HepG2 (cell line): ENCODE results near the gene PRRG3. TPM values are rescaled to one million over a fixed set of nuclear protein-coding genes. Genes with fewer than 3 reads are reported as not detected.

ENCODE experiments used
- ATAC-seq: fragments of 200-7000 bp; cut with Tn5 transposase; 3 replicates; pipeline ENCODE4 v1.9.1; 2020; ENCODE audit warnings: mild to moderate bottlenecking, moderate library complexity
- BruUV-seq: library from RNA; stranded (reverse); fragments of 400-500 nt; replicated peaks from 2 replicates; lab custom pipeline; 2021; lab: Mats Ljungman, UMichigan
- CTCF ChIA-PET: fragments of 300-600 bp; formaldehyde crosslinking; extraction: SDS; loops from one replicate; lab custom pipeline; 2021; ENCODE audit warnings: low total read pairs, inconsistent platforms, low intra/inter-chr PET ratio; lab: Yijun Ruan, JAX
- POLR2A ChIA-PET: fragments of 350-600 bp; sonication (Branson Sonifier 250); formaldehyde crosslinking; loops from one replicate; lab custom pipeline; 2020; ENCODE audit warnings: antibody characterized with exemption, inconsistent platforms; lab: Yijun Ruan, JAX
- DNase-seq: peaks from one replicate; pipeline ENCODE4 v3.0.0-alpha.2; 2015; ENCODE audit warnings: low spot score
- FAIRE-seq: peaks from 3 replicates; lab custom pipeline; 2011; peaks lifted over from hg19 to GRCh38; lab: Jason Lieb, UNC
- H2AFZ ChIP-seq: one replicate; pipeline ENCODE4 v1.6.1; 2011; ENCODE audit warnings: low read length, inconsistent platforms
- H3K27ac ChIP-seq: fragments of 300-600 bp; 3 replicates; pipeline ENCODE4 v1.8.0; 2011; ENCODE audit warnings: mixed run types, mild to moderate bottlenecking, mixed read lengths, low read length, inconsistent platforms; ENCODE audit not compliant: insufficient read depth; ENCODE audit errors: extremely low read length
- H3K27me3 ChIP-seq, 2 experiments: fragments of 200-600 bp in 1 of 2; 2 replicates in 1 of 2; 3 replicates in 1 of 2; pipeline versions ENCODE4 v1.6.0 to v1.8.0; 2011; ENCODE audit warnings: low read length in 2 of 2, mild to moderate bottlenecking in 2 of 2, moderate library complexity in 2 of 2, inconsistent platforms in 1 of 2; ENCODE audit not compliant: insufficient read depth in 2 of 2, control insufficient read depth in 1 of 2
- H3K36me3 ChIP-seq, 2 experiments: fragments of 200-600 bp in 1 of 2; replicated peaks in 1 of 2; 2 replicates in 1 of 2; 3 replicates in 1 of 2; pipeline versions ENCODE4 v1.5.1 to v1.8.0; 2011; ENCODE audit warnings: low read length in 2 of 2, inconsistent platforms in 1 of 2; ENCODE audit not compliant: insufficient read depth in 2 of 2, control insufficient read depth in 1 of 2
- H3K4me1 ChIP-seq: 2 replicates; pipeline ENCODE4 v1.5.1; 2012; ENCODE audit warnings: low read length, inconsistent platforms; ENCODE audit not compliant: insufficient read depth
- H3K4me2 ChIP-seq: 2 replicates; pipeline ENCODE4 v1.6.0; 2011; ENCODE audit warnings: low read depth, low read length, inconsistent platforms
- H3K4me3 ChIP-seq, 3 experiments: fragments of 200-600 bp in 1 of 3; sonication (generic), shearing (Covaris generic) in 1 of 3; replicated peaks in 1 of 3; 2 replicates each; pipeline ENCODE4 v1.5.1; 2011 to 2016; ENCODE audit warnings: low read length in 3 of 3, inconsistent platforms in 2 of 3, low read depth in 2 of 3, mild to moderate bottlenecking in 2 of 3, control low read depth in 1 of 3, mixed read lengths in 1 of 3; ENCODE audit not compliant: insufficient read depth in 1 of 3
- H3K79me2 ChIP-seq: one replicate; pipeline ENCODE4 v1.6.1; 2011; ENCODE audit warnings: low read length, inconsistent platforms; ENCODE audit not compliant: insufficient read depth
- H3K9ac ChIP-seq: 2 replicates; pipeline ENCODE4 v1.6.0; 2011; ENCODE audit warnings: mild to moderate bottlenecking, low read depth, low read length, inconsistent platforms; ENCODE audit not compliant: insufficient read depth
- H3K9me3 ChIP-seq: 2 replicates; pipeline ENCODE4 v1.5.1; 2012; ENCODE audit warnings: mild to moderate bottlenecking, low read length
- H4K20me1 ChIP-seq: 2 replicates; pipeline ENCODE4 v1.6.0; 2011; ENCODE audit warnings: inconsistent platforms, mild to moderate bottlenecking, low read length, moderate library complexity; ENCODE audit not compliant: insufficient read depth
- ADNP ChIP-seq: sonication (generic); formaldehyde crosslinking; IDR thresholded peaks from 2 replicates; pipeline ENCODE4 v1.4.0; 2020; ENCODE audit warnings: missing genetic modification reagents
- ATF7-NPFF ChIP-seq: sonication (generic); formaldehyde crosslinking; IDR thresholded peaks from 2 replicates; pipeline ENCODE4 v1.8.1; 2023; ENCODE audit warnings: mild to moderate bottlenecking, low read depth, missing genetic modification reagents, moderate library complexity
- DZIP1 ChIP-seq: sonication (generic); formaldehyde crosslinking; IDR thresholded peaks from 2 replicates; pipeline ENCODE4 v1.5.0; 2020; ENCODE audit warnings: mild to moderate bottlenecking, missing genetic modification reagents
- SIX1 ChIP-seq: sonication (generic); formaldehyde crosslinking; IDR thresholded peaks from 2 replicates; pipeline ENCODE4 v1.4.0; 2020; ENCODE audit warnings: missing genetic modification reagents, borderline replicate concordance
- TAF1 ChIP-seq: sonication (generic); formaldehyde crosslinking; IDR thresholded peaks from 2 replicates; pipeline ENCODE4 v1.4.0; 2020; ENCODE audit warnings: missing genetic modification reagents
- ZFYVE20 ChIP-seq: sonication (generic); formaldehyde crosslinking; IDR thresholded peaks from 2 replicates; pipeline ENCODE4 v1.8.0; 2023; ENCODE audit warnings: low read depth, mild to moderate bottlenecking, moderate library complexity, missing genetic modification reagents, borderline replicate concordance
- WGBS: methylation state at CpG from one replicate; pipeline ENCODE4 v1.1.6; 2017; ENCODE audit warnings: low lambda C conversion rate; 5-methylcytosine and 5-hydroxymethylcytosine counted together
- in situ Hi-C: cut with HindIII; loops from 2 replicates; pipeline ENCODE4 v1.10.0; 2017; ENCODE audit warnings: low pct_unique_long_range_greater_than_20kb; ENCODE audit not compliant: extremely low pct_ligation_motif_present
- intact Hi-C: fragments of 100-400 bp; cut with micrococcal nuclease; formaldehyde crosslinking; loops from one replicate; pipeline ENCODE4 v1.10.0; 2022; ENCODE audit not compliant: unreplicated experiment
- polyA plus RNA-seq, 8 experiments: library from polyadenylated mRNA; depleted of rRNA in 3 of 8; stranded (reverse) in 7 of 8; unstranded in 1 of 8; fragments of >200 nt; fragmentation: Illumina TruSeq in 4 of 8; extraction: Trizol in 4 of 8; gene quantifications; 2 replicates each; pipeline versions ENCODE4 v1.2.1 to v1.2.3, GENCODE V29; 2011 to 2016; ENCODE audit warnings: low read depth in 4 of 8, missing spikeins in 1 of 8, mixed read lengths in 1 of 8; ENCODE audit not compliant: insufficient read depth in 1 of 8
- total RNA-seq, 5 experiments: library from RNA; depleted of rRNA; stranded (reverse); fragments of >200 nt; fragmentation: Illumina TruSeq; extraction: Trizol; gene quantifications; 2 replicates each; pipeline ENCODE4 v1.2.3, GENCODE V29; 2016; ENCODE audit warnings: low read depth in 1 of 5
- TF ChIP-seq, protein P1 (sequence below): sonication (generic); formaldehyde crosslinking; IDR thresholded peaks from 2 replicates; pipeline ENCODE4 v1.4.0; 2020; ENCODE audit warnings: mild to moderate bottlenecking, missing genetic modification reagents
- TF ChIP-seq, protein P2 (sequence below): sonication (generic); formaldehyde crosslinking; IDR thresholded peaks from 2 replicates; pipeline ENCODE4 v1.5.0; 2020; ENCODE audit warnings: mild to moderate bottlenecking, missing genetic modification reagents
- TF ChIP-seq, protein P3 (sequence below): fragments of 450-650 bp; IDR thresholded peaks from 2 replicates; pipeline ENCODE4 v1.6.1; 2017

Gene PRRG3
- total and polyA plus RNA-seq, 2 of the 13 experiments (the other 11 are each of a cell fraction or from before 2014, with no cell fraction given) = not detected

GRCh38 chrX:151742311-151742710 lies 47.1 kb downstream of the PRRG3 start:
- Histone ChIP-seq H3K4me2 (no peak overlapping the region), H3K9ac (no peak overlapping the region), H3K4me1 (no peaks in the 10 kb centered on the region), H2AFZ (no peak overlapping the region), H4K20me1 (no peaks in the 10 kb centered on the region), H3K4me3 (no peak overlapping the region), H3K36me3 (no peaks in the 10 kb centered on the region), H3K9me3 (no peaks in the 10 kb centered on the region), H3K27me3 (no peaks in the 10 kb centered on the region), H3K79me2 (no peaks in the 10 kb centered on the region), H3K27ac (no peak overlapping the region)
- intact Hi-C loops = no loop called here
- CTCF ChIA-PET = no interaction called here
- BruUV-seq = no TSS peak
- no peak for FAIRE-seq
- ATAC-seq = no peak
- POLR2A ChIA-PET = no interaction called here
- no peak for DNase-seq
- 75% methylated on average over 4 of the region's 5 CpGs for WGBS
- in situ Hi-C loops = loop anchor here (5.0 to 25.0 kb wide), 2 partner anchors 895 to 1070 kb away; partner anchors contain the start of gene GABRQ
- TF ChIP-seq ZFYVE20 (CRISPR knock-in tag) (no peak), ATF7-NPFF (CRISPR knock-in tag) (no peak), ADNP (no peak)
- TF ChIP-seq, protein P1, sequence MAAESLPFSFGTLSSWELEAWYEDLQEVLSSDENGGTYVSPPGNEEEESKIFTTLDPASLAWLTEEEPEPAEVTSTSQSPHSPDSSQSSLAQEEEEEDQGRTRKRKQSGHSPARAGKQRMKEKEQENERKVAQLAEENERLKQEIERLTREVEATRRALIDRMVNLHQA (CRISPR knock-in tag) = no peak

GRCh38 chrX:151743651-151744470 lies 48.6 kb downstream of the PRRG3 start:
- H2AFZ ChIP-seq = no peak overlapping the region
- no peaks in the 10 kb centered on the region for H3K36me3 ChIP-seq
- no peak overlapping the region for H3K4me2 ChIP-seq
- H3K4me1 ChIP-seq = no peaks in the 10 kb centered on the region
- intact Hi-C loops = no loop called here
- H3K27ac ChIP-seq = no peak overlapping the region
- BruUV-seq = no TSS peak
- H3K9me3 ChIP-seq = no peaks in the 10 kb centered on the region
- FAIRE-seq (no peak), DNase-seq (no peak), ATAC-seq (no peak)
- ChIA-PET POLR2A (no interaction called here), CTCF (no interaction called here)
- in situ Hi-C loops = loop anchor here (5.0 to 25.0 kb wide), 2 partner anchors 893 to 1068 kb away; partner anchors contain the start of gene GABRQ
- 64% methylated on average over 5 of the region's 21 CpGs for WGBS
- H3K79me2 ChIP-seq = no peaks in the 10 kb centered on the region
- no peaks in the 10 kb centered on the region for H4K20me1 ChIP-seq
- no peaks in the 10 kb centered on the region for H3K27me3 ChIP-seq
- H3K4me3 ChIP-seq = no peak overlapping the region
- H3K9ac ChIP-seq = no peak overlapping the region
- TF ChIP-seq DZIP1 (no peak), TAF1 (no peak), SIX1 (CRISPR knock-in tag) (no peak)
- TF ChIP-seq, protein P2, sequence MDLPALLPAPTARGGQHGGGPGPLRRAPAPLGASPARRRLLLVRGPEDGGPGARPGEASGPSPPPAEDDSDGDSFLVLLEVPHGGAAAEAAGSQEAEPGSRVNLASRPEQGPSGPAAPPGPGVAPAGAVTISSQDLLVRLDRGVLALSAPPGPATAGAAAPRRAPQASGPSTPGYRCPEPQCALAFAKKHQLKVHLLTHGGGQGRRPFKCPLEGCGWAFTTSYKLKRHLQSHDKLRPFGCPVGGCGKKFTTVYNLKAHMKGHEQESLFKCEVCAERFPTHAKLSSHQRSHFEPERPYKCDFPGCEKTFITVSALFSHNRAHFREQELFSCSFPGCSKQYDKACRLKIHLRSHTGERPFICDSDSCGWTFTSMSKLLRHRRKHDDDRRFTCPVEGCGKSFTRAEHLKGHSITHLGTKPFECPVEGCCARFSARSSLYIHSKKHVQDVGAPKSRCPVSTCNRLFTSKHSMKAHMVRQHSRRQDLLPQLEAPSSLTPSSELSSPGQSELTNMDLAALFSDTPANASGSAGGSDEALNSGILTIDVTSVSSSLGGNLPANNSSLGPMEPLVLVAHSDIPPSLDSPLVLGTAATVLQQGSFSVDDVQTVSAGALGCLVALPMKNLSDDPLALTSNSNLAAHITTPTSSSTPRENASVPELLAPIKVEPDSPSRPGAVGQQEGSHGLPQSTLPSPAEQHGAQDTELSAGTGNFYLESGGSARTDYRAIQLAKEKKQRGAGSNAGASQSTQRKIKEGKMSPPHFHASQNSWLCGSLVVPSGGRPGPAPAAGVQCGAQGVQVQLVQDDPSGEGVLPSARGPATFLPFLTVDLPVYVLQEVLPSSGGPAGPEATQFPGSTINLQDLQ = no peak
- TF ChIP-seq, protein P3, sequence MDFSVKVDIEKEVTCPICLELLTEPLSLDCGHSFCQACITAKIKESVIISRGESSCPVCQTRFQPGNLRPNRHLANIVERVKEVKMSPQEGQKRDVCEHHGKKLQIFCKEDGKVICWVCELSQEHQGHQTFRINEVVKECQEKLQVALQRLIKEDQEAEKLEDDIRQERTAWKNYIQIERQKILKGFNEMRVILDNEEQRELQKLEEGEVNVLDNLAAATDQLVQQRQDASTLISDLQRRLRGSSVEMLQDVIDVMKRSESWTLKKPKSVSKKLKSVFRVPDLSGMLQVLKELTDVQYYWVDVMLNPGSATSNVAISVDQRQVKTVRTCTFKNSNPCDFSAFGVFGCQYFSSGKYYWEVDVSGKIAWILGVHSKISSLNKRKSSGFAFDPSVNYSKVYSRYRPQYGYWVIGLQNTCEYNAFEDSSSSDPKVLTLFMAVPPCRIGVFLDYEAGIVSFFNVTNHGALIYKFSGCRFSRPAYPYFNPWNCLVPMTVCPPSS = no peak
